GM12873 (cell line): ENCODE results near the gene AKT1.

ENCODE experiments used
- CTCF ChIP-seq: IDR thresholded peaks from 2 replicates; pipeline ENCODE4 v1.5.1; 2012; ENCODE audit warnings: low read depth, mild to moderate bottlenecking, moderate library complexity, low read length, control low read depth; ENCODE audit not compliant: insufficient read depth; ENCODE audit errors: missing control alignments

AKT1 gene

GRCh38 chr14:104813286-104813685, 17.7 kb upstream of the AKT1 start:
- no peak for TF ChIP-seq CTCF

- no peak for TF ChIP-seq CTCF
Observed at GRCh38 chr14:104810316-104810715, 14.8 kb upstream of the AKT1 start.

- TF ChIP-seq CTCF = no peak
Observed at GRCh38 chr14:104808456-104808855, 12.9 kb upstream of the AKT1 start.

GRCh38 chr14:104806625-104807465, 11.3 kb upstream of the AKT1 start:
- TF ChIP-seq CTCF = no peak

GRCh38 chr14:104805941-104806624, 10.5 kb upstream of the AKT1 start:
- TF ChIP-seq CTCF = no peak

- TF ChIP-seq CTCF = no peak
Observed at GRCh38 chr14:104805326-104805678, 9.8 kb upstream of the AKT1 start.

GRCh38 chr14:104804481-104805325, 9.2 kb upstream of the AKT1 start:
- no peak for TF ChIP-seq CTCF
